ENCODE data around the gene MRPS2. TPM values are rescaled to one million over a fixed set of nuclear protein-coding genes. Genes with fewer than 3 reads are reported as not detected.

Gene MRPS2
- total and polyA plus RNA-seq, 2 donors (not counting 3 experiments of a cell fraction or from before 2014, with no cell fraction given): 50.8 to 231 TPM

DNA sequence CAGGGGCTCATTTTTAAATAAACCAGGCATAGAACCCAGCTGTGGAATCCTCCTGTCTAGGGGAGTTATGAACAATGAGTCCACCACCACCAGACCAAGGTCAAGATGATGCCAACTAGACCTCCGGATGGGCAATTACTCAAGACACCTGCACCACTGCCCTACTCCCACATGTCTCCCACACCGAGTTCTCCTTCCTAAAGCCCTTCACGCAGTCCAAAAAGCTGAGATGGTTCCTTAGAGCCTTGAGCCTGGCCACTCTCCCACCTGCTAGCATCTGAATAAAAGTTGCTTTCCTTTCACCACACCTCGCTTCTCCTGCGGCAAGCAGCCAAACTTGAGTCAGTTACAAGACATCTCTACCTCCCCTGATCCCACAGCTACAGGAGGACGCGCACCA, 36.3 kb upstream of the MRPS2 start:
- peaks cover 4% of the 10 kb centered on the region for H3K4me1 ChIP-seq (ENCODE audit: control insufficient read depth, extremely low read depth, insufficient read depth, low read length)
- no peak overlapping the region for H3K27ac ChIP-seq (ENCODE audit: insufficient read depth, low read depth, low read length)
- no peaks in the 10 kb centered on the region for H3K79me2 ChIP-seq (ENCODE audit: control insufficient read depth, insufficient read depth, low read length)
- dilution Hi-C loops (cut with MboI; ENCODE audit: extremely low pct_ligation_motif_present, low sequenced_read_pairs): no loop called here
- ChIA-PET CTCF (interaction anchor here (2.1 kb wide), 1 partner anchor 11 kb away, joined by 6 read pairs; no protein-coding TSS in a partner anchor), POLR2A (no interaction called here)
- H3K27me3 ChIP-seq (ENCODE audit: control insufficient read depth in 2 of 2, insufficient read depth in 2 of 2, low read length in 2 of 2): no peaks in the 10 kb centered on the region
- DNase-seq (ENCODE audit: low read depth, low spot score) (no peak), FAIRE-seq (no peak)
- no peak overlapping the region for H3K4me3 ChIP-seq (replicated peaks in 1 of 3; ENCODE audit: insufficient read depth in 1 of 3, low read depth in 1 of 3, low read length in 3 of 3)
- no peak overlapping the region for H2AFZ ChIP-seq (ENCODE audit: low read depth, low read length)
- TF ChIP-seq FOS (IDR thresholded peaks at IDR 0.05; ENCODE audit: borderline replicate concordance, insufficient read depth, low read length): no peak
- no peak for TF ChIP-seq POLR2A (IDR thresholded peaks at IDR 0.05; ENCODE audit: low read depth, low read length)
- no peak for TF ChIP-seq JUN (IDR thresholded peaks at IDR 0.05; ENCODE audit: borderline replicate concordance, insufficient read depth, insufficient read length, low read depth)
- TF ChIP-seq, protein P1, sequence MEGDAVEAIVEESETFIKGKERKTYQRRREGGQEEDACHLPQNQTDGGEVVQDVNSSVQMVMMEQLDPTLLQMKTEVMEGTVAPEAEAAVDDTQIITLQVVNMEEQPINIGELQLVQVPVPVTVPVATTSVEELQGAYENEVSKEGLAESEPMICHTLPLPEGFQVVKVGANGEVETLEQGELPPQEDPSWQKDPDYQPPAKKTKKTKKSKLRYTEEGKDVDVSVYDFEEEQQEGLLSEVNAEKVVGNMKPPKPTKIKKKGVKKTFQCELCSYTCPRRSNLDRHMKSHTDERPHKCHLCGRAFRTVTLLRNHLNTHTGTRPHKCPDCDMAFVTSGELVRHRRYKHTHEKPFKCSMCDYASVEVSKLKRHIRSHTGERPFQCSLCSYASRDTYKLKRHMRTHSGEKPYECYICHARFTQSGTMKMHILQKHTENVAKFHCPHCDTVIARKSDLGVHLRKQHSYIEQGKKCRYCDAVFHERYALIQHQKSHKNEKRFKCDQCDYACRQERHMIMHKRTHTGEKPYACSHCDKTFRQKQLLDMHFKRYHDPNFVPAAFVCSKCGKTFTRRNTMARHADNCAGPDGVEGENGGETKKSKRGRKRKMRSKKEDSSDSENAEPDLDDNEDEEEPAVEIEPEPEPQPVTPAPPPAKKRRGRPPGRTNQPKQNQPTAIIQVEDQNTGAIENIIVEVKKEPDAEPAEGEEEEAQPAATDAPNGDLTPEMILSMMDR (IDR thresholded peaks at IDR 0.05; ENCODE audit: extremely low read depth in 1 of 2, insufficient read depth in 1 of 2, low read depth in 1 of 2, low read length in 2 of 2): no peak
- no peak for TF ChIP-seq EZH2 (IDR thresholded peaks at IDR 0.05; ENCODE audit: borderline replicate concordance, low read depth, low read length, severe bottlenecking)
- TF ChIP-seq POLR2AphosphoS5 (IDR thresholded peaks at IDR 0.05; ENCODE audit: insufficient read depth, low read depth, low read length): no peak
- TF ChIP-seq, protein P2, sequence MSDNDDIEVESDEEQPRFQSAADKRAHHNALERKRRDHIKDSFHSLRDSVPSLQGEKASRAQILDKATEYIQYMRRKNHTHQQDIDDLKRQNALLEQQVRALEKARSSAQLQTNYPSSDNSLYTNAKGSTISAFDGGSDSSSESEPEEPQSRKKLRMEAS (IDR thresholded peaks at IDR 0.05; ENCODE audit: insufficient read depth, insufficient read length): no peak
- no peak for TF ChIP-seq GATA2 (IDR thresholded peaks at IDR 0.05; ENCODE audit: insufficient read depth, insufficient read length, low read depth, low read length)
- no peak for TF ChIP-seq MYC (IDR thresholded peaks at IDR 0.05; ENCODE audit: low read depth, low read length)
- H3K9ac ChIP-seq (replicated peaks; ENCODE audit: extremely low read depth, insufficient read depth, low read length): no peak overlapping the region
- H3K36me3 ChIP-seq (ENCODE audit: control insufficient read depth in 2 of 2, extremely low read depth in 1 of 2, insufficient read depth in 2 of 2, low read length in 2 of 2): no peaks in the 10 kb centered on the region
- intact Hi-C loops (cut with micrococcal nuclease): no loop called here
- no peaks in the 10 kb centered on the region for H3K9me3 ChIP-seq (replicated peaks; ENCODE audit: control insufficient read depth, insufficient read depth, low read length)
- no peak overlapping the region for H3K4me2 ChIP-seq (ENCODE audit: insufficient read depth, low read length)
- no peaks in the 10 kb centered on the region for H3K9me1 ChIP-seq (replicated peaks; ENCODE audit: control insufficient read depth, extremely low read depth, insufficient read depth, low read length)
- BruUV-seq (replicated peaks): no TSS peak
- H4K20me1 ChIP-seq (replicated peaks; ENCODE audit: control insufficient read depth, extremely low read depth, insufficient read depth, low read length): no peaks in the 10 kb centered on the region

Data from endothelial cell of umbilical vein (primary cell).